MCF 10A (cell line): ENCODE measurements around the gene RGS19. TPM values are rescaled to one million over a fixed set of nuclear protein-coding genes. Genes with fewer than 3 reads are reported as not detected.
"Not testable (repeated sequence)": the region's sequence is repeated elsewhere in the genome, so short reads cannot be mapped to it uniquely, and the experiment has no call there.

ENCODE experiments used
- BruUV-seq: library from RNA; stranded (reverse); fragments of 400-500 nt; replicated peaks from 2 replicates; lab custom pipeline; 2021; lab: Mats Ljungman, UMichigan
- CTCF ChIA-PET: fragments of 300-600 bp; sonication (Branson Sonifier 250); formaldehyde crosslinking; extraction: SDS; loops from one replicate; lab custom pipeline; 2021; ENCODE audit warnings: antibody characterized with exemption, inconsistent platforms; lab: Yijun Ruan, JAX
- POLR2A ChIA-PET: fragments of 300-600, 350-650 bp; sonication (Branson Sonifier 250); formaldehyde crosslinking; extraction: SDS; loops from one replicate; lab custom pipeline; 2020; ENCODE audit warnings: antibody characterized with exemption, inconsistent platforms; lab: Yijun Ruan, JAX
- DNase-seq: peaks from one replicate; pipeline ENCODE4 v3.0.0-alpha.2; 2018; ENCODE audit not compliant: unreplicated experiment
- H3K27ac Mint-ChIP-seq: one replicate; pipeline ENCODE4 v1.8.0; 2022; ENCODE audit warnings: mild to moderate bottlenecking, low read depth, mixed read lengths; ENCODE audit not compliant: unreplicated experiment
- H3K27me3 Mint-ChIP-seq: one replicate; pipeline ENCODE4 v1.8.0; 2022; ENCODE audit warnings: mixed read lengths; ENCODE audit not compliant: insufficient read depth, unreplicated experiment
- H3K36me3 Mint-ChIP-seq: one replicate; pipeline ENCODE4 v1.8.0; 2022; ENCODE audit warnings: mild to moderate bottlenecking, moderate library complexity, mixed read lengths; ENCODE audit not compliant: insufficient read depth, unreplicated experiment
- H3K4me1 Mint-ChIP-seq: one replicate; pipeline ENCODE4 v1.8.0; 2022; ENCODE audit warnings: mixed read lengths; ENCODE audit not compliant: insufficient read depth, unreplicated experiment
- H3K4me3 Mint-ChIP-seq: one replicate; pipeline ENCODE4 v1.8.0; 2022; ENCODE audit warnings: mild to moderate bottlenecking, moderate library complexity, mixed read lengths; ENCODE audit not compliant: unreplicated experiment
- H3K9me3 Mint-ChIP-seq: one replicate; pipeline ENCODE4 v1.8.0; 2022; ENCODE audit warnings: mixed read lengths; ENCODE audit not compliant: unreplicated experiment
- intact Hi-C: fragments of 100-400 bp; cut with micrococcal nuclease; formaldehyde crosslinking; loops from 2 replicates; pipeline ENCODE4 v1.14.1; 2022
- total RNA-seq: library from RNA; stranded (reverse); gene quantifications from 2 replicates; pipeline ENCODE4 v1.2.3, GENCODE V29; 2022
- TF ChIP-seq, protein P1 (sequence below): fragments of 200-600 bp; IDR thresholded peaks from one replicate; pipeline ENCODE4 v1.8.0; 2022; ENCODE audit warnings: antibody characterized with exemption, mild to moderate bottlenecking; ENCODE audit not compliant: unreplicated experiment

Gene RGS19
- total RNA-seq, 1 experiment from 2014 or later, result 8.8 TPM

DNA sequence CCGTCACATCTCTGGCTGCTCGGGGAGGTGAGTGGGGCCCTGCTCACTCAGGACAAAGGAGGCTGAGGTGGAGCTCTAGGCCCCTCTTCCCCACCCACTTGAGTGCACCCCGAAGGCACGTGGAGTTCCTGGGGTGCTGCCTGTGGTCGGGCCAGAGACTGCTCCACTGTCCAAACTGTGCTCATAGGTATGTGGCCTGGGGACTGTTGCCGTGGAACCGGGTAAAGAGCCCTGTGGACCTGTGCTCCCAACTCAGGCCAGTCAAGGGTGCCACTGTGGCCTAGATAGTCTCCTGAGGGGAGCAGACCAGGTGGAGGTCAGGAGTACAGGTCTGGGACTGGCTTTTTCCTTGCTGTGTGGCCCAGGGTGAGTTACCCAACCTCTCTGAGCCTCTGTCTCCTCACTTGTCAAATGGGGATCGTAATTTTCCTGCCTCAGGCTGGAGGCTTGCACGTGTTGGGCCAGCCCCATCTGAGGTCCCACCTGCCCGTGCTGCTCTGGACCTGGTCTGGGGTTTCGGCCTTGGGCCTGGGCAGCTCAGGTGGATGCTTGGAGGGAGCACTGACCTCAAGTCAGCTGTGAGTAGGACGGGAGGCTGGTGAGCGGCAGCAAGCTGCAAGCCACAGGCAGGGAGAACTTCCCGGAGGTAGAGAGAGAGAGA is 40.5 kb upstream of the RGS19 start:
- Mint-ChIP-seq H3K36me3 (no peaks in the 10 kb centered on the region), H3K4me3 (no peak overlapping the region), H3K27ac (no peak overlapping the region), H3K27me3 (peaks cover 38% of the 10 kb centered on the region), H3K9me3 (no peaks in the 10 kb centered on the region), H3K4me1 (no peaks in the 10 kb centered on the region)
- CTCF ChIA-PET, result interaction anchor here (0.6 to 5.7 kb wide), 35 partner anchors 9 to 920 kb away, joined by 3 to 93 read pairs (median 5); partner anchors contain the start of genes C20orf204, LKAAEAR1, OPRL1 and RGS19
- intact Hi-C loops, result loop anchor here (1.0 to 2.0 kb wide), 3 partner anchors 37 to 141 kb away; partner anchors contain the start of gene SAMD10
- POLR2A ChIA-PET, result interaction anchor here (0.6 to 1.6 kb wide), 6 partner anchors 8 to 412 kb away, joined by 3 to 6 read pairs (median 4); partner anchors contain the start of genes ARFRP1, LKAAEAR1 and ZGPAT
- DNase-seq, result no peak
- no TSS peak for BruUV-seq
- TF ChIP-seq, protein P1, sequence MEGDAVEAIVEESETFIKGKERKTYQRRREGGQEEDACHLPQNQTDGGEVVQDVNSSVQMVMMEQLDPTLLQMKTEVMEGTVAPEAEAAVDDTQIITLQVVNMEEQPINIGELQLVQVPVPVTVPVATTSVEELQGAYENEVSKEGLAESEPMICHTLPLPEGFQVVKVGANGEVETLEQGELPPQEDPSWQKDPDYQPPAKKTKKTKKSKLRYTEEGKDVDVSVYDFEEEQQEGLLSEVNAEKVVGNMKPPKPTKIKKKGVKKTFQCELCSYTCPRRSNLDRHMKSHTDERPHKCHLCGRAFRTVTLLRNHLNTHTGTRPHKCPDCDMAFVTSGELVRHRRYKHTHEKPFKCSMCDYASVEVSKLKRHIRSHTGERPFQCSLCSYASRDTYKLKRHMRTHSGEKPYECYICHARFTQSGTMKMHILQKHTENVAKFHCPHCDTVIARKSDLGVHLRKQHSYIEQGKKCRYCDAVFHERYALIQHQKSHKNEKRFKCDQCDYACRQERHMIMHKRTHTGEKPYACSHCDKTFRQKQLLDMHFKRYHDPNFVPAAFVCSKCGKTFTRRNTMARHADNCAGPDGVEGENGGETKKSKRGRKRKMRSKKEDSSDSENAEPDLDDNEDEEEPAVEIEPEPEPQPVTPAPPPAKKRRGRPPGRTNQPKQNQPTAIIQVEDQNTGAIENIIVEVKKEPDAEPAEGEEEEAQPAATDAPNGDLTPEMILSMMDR, result no peak

DNA sequence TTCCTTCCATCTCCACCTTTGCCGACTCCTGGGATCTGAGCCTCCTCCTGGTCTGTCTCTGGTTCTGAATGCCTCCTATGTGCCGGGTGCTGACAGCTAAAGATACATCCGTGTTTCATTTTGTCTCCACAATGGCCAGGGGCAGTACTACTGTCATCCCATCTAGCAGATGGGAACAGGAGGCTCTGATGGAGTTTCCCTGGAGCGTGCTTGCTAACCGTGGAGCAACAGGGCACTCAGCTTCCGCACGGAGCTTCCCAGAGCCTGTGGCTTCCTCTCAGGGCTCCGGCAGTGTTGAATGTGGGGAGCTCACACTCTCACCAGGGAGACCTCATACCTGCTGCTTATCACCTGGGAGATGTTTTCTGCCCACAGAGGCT is 40.0 kb upstream of the RGS19 start:
- intact Hi-C loops, result no loop called here
- ChIA-PET POLR2A (no interaction called here), CTCF (interaction anchor here (0.6 to 5.7 kb wide), 18 partner anchors 15 to 623 kb away, joined by 3 to 93 read pairs (median 5); partner anchors contain the start of genes LKAAEAR1, OPRL1, RGS19 and SAMD10)
- no peak overlapping the region for H3K4me3 Mint-ChIP-seq
- no TSS peak for BruUV-seq
- peaks cover 33% of the 10 kb centered on the region for H3K27me3 Mint-ChIP-seq
- TF ChIP-seq, protein P1, result no peak
- no peak for DNase-seq
- H3K36me3 Mint-ChIP-seq, result no peaks in the 10 kb centered on the region
- H3K4me1 Mint-ChIP-seq, result no peaks in the 10 kb centered on the region
- H3K9me3 Mint-ChIP-seq, result no peaks in the 10 kb centered on the region
- H3K27ac Mint-ChIP-seq, result no peak overlapping the region

DNA sequence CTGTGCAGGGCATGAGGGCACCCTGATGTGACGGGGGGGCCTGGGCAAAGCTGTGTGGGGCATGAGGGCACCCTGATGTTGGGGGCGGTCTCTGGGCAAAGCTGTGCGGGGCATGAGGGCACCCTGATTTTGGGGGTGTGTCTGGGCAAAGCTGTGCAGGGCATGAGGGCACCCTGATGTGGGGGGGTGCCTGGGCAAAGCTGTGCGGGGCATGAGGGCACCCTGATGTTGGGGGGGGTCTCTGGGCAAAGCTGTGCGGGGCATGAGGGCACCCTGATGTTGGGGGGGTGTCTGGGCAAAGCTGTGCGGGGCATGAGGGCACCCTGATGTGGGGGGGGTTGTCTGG is 38.1 kb upstream of the RGS19 start:
- CTCF ChIA-PET, result interaction anchor here (1.2 to 5.7 kb wide), 2 partner anchors 35 to 79 kb away, joined by 4 to 93 read pairs; partner anchors contain the start of genes LKAAEAR1, OPRL1 and RGS19

DNA sequence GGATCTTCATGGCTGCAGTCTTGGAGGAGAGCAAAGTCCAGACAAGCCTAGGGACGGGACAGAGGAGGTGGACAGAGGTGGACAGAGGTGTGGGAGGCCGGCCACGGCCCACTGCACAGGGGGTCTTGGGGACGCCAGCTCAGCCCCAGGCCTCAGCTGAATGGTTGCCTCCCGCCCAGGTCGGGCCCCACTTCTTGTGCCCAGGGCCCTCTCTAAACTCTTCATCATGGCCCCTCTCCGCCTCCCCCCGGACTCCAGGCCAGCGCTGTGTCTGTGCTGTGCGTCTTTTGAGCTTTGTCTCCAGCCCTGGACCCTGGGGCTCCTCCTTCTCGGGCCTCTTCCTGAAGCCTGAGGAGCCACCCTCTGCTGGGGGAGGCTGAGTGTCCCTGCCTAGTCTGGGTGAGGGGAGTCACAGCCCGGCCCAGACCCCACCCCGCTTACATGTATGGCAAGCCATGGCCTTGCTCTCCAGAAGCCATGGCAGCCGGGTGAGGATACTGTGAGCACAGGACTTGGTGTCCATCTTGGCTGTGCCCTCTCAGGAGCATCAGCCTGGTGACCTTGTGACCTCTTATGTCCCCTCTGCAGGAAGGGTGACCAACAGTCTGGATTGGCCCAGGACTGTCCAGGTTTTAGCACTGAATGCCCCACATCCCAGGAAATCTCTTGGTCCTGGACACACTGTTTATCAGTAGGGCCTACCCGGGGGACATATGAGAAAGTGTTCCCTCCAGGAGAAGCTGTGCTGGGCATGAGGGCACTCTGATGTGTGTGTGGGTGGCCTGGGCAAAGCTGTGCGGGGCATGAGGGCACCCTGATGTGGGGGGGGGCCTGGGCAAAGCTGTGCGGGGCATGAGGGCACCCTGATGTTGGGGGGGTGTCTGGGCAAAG is 37.5 kb upstream of the RGS19 start:
- Mint-ChIP-seq H3K27ac (no peak overlapping the region), H3K4me3 (no peak overlapping the region)

More for the DNA sequence above, 38.1 kb upstream of the RGS19 start:
- H3K4me1 Mint-ChIP-seq, POLR2A ChIA-PET, H3K36me3 Mint-ChIP-seq, H3K4me3 Mint-ChIP-seq, BruUV-seq, DNase-seq, H3K9me3 Mint-ChIP-seq, intact Hi-C loops, H3K27ac Mint-ChIP-seq: not testable (repeated sequence)
- peaks cover 14% of the 10 kb centered on the region for H3K27me3 Mint-ChIP-seq

More for the DNA sequence above, 37.5 kb upstream of the RGS19 start:
- ChIA-PET CTCF (interaction anchor here (0.9 to 1.9 kb wide), 4 partner anchors 16 to 78 kb away, joined by 3 to 6 read pairs (median 4); no protein-coding TSS in a partner anchor), POLR2A (no interaction called here)
- no TSS peak for BruUV-seq
- Mint-ChIP-seq H3K4me1 (no peaks in the 10 kb centered on the region), H3K27me3 (peaks cover 8% of the 10 kb centered on the region), H3K9me3 (no peaks in the 10 kb centered on the region), H3K36me3 (no peaks in the 10 kb centered on the region)
- TF ChIP-seq, protein P1, result no peak
- no peak for DNase-seq
- intact Hi-C loops, result no loop called here
